Effector CD4-positive, alpha-beta T cell (primary cell): ENCODE data around the gene CTNS.

Experiments used
- DNase-seq: peaks from one replicate; pipeline ENCODE4 v3.0.0-alpha.2; 2020
- total RNA-seq: gene quantifications from one replicate; lab custom pipeline; 2026; lab: John Stamatoyannopoulos, UW

The CTNS gene
- 11.3 reads per million, percentile 34 among the genes with 10 or more reads in this experiment for total RNA-seq

- peak; percentile 92 for DNase-seq
Measured at GRCh38 chr17:3636154-3636907, at the start of gene CTNS, which contains the start of gene SHPK. Gene CTNS, plus strand, starts transcription at chr17:3636760. Its CDS starts 3,447 bp downstream, at chr17:3640207. Gene SHPK, minus strand, starts transcription at chr17:3636250. Its CDS starts 31 bp downstream, at chr17:3636219.

- DNase-seq, result no peak
Measured at GRCh38 chr17:3589784-3590183, 46.8 kb upstream of the CTNS start.

- no peak for DNase-seq
Measured at GRCh38 chr17:3590231-3590630, 46.3 kb upstream of the CTNS start.

- DNase-seq, result no peak
Measured at GRCh38 chr17:3590768-3591167, 45.8 kb upstream of the CTNS start.

GRCh38 chr17:3592216-3592860 is 44.2 kb upstream of the CTNS start:
- no peak for DNase-seq

- no peak for DNase-seq
Measured at GRCh38 chr17:3593384-3593783, 43.2 kb upstream of the CTNS start.

GRCh38 chr17:3594051-3594800 is 42.3 kb upstream of the CTNS start:
- DNase-seq, result no peak

GRCh38 chr17:3594976-3595375 is 41.6 kb upstream of the CTNS start:
- no peak for DNase-seq

- DNase-seq, result no peak
Measured at GRCh38 chr17:3596804-3597464, 39.6 kb upstream of the CTNS start.

GRCh38 chr17:3598078-3598477 is 38.5 kb upstream of the CTNS start:
- no peak for DNase-seq

- DNase-seq, result no peak
Measured at GRCh38 chr17:3600529-3601205, 35.9 kb upstream of the CTNS start.

- DNase-seq, result no peak
Measured at GRCh38 chr17:3602499-3602898, 34.1 kb upstream of the CTNS start.

- no peak for DNase-seq
Measured at GRCh38 chr17:3603119-3603869, 33.3 kb upstream of the CTNS start.

GRCh38 chr17:3603870-3604259 is 32.7 kb upstream of the CTNS start:
- DNase-seq, result no peak

GRCh38 chr17:3609689-3610088 is 26.9 kb upstream of the CTNS start:
- no peak for DNase-seq

- DNase-seq, result no peak
Measured at GRCh38 chr17:3610523-3610922, 26.0 kb upstream of the CTNS start.

GRCh38 chr17:3613124-3613523 is 23.4 kb upstream of the CTNS start:
- no peak for DNase-seq

GRCh38 chr17:3615160-3615870 is 21.2 kb upstream of the CTNS start:
- DNase-seq, result no peak

GRCh38 chr17:3621146-3621720 is 15.3 kb upstream of the CTNS start:
- DNase-seq, result no peak

GRCh38 chr17:3622977-3623594 is 13.5 kb upstream of the CTNS start:
- no peak for DNase-seq
